Activated B cell treated with CpG ODN at 0.5 μM for 24 hours (primary cell): Measurements from ENCODE around the gene AKAP13. TPM values are rescaled to one million over a fixed set of nuclear protein-coding genes. Genes with fewer than 3 reads are reported as not detected.

Source experiments
- ATAC-seq: fragments of 200-7000 bp; cut with Tn5 transposase; one replicate; pipeline ENCODE4 v1.10.0; 2021; ENCODE audit warnings: low read depth, mild to moderate bottlenecking, moderate library complexity
- CTCF ChIA-PET: fragments of 350-600 bp; sonication (Branson Sonifier 250); formaldehyde crosslinking; loops from one replicate; lab custom pipeline; 2021; ENCODE audit warnings: antibody characterized with exemption; lab: Charles Lee
- POLR2A ChIA-PET: fragments of 350-600 bp; sonication (Branson Sonifier 250); formaldehyde crosslinking; loops from one replicate; lab custom pipeline; 2021; ENCODE audit warnings: antibody characterized with exemption; lab: Charles Lee
- DNase-seq: peaks from one replicate; pipeline ENCODE4 v3.0.0; 2022
- H3K27ac Mint-ChIP-seq: one replicate; pipeline ENCODE4 v1.8.0; 2020; ENCODE audit warnings: mixed read lengths
- H3K27me3 Mint-ChIP-seq: one replicate; pipeline ENCODE4 v1.8.0; 2021; ENCODE audit warnings: mixed read lengths
- H3K36me3 Mint-ChIP-seq: one replicate; pipeline ENCODE4 v1.8.0; 2021; ENCODE audit warnings: low read depth, mixed read lengths
- H3K4me1 Mint-ChIP-seq: one replicate; pipeline ENCODE4 v1.8.0; 2021; ENCODE audit warnings: mixed read lengths
- H3K4me3 Mint-ChIP-seq: one replicate; pipeline ENCODE4 v1.8.0; 2020; ENCODE audit warnings: mild to moderate bottlenecking, mixed read lengths
- H3K9me3 Mint-ChIP-seq: one replicate; pipeline ENCODE4 v1.8.0; 2020; ENCODE audit warnings: mixed read lengths
- CTCF ChIP-seq: fragments of 200-600 bp; IDR thresholded peaks from one replicate; pipeline ENCODE4 v1.8.0; 2022; ENCODE audit warnings: antibody characterized with exemption, mild to moderate bottlenecking
- intact Hi-C: fragments of 100-400 bp; cut with micrococcal nuclease; formaldehyde crosslinking; loops from one replicate; pipeline ENCODE4 v1.15.1; 2024
- total RNA-seq: library from RNA; stranded (reverse); gene quantifications from 2 replicates; pipeline ENCODE4 v1.2.3, GENCODE V29; 2022

AKAP13 gene
- total RNA-seq, 1 donor from 2014 or later = 290 TPM

- Mint-ChIP-seq H3K4me1 (no peaks in the 10 kb centered on the region), H3K4me3 (no peak overlapping the region), H3K36me3 (peaks cover 2% of the 10 kb centered on the region), H3K27me3 (no peaks in the 10 kb centered on the region), H3K9me3 (no peaks in the 10 kb centered on the region), H3K27ac (no peak overlapping the region)
- POLR2A ChIA-PET = no interaction called here
- DNase-seq (no peak), ATAC-seq (no peak)
- intact Hi-C loops = no loop called here
- TF ChIP-seq CTCF = no peak
- CTCF ChIA-PET = no interaction called here
Observed at GRCh38 chr15:85757073-85757938, 376.9 kb downstream of the AKAP13 start.

- ATAC-seq = no peak
- POLR2A ChIA-PET = no interaction called here
- Mint-ChIP-seq H3K36me3 (peaks cover 2% of the 10 kb centered on the region), H3K27ac (no peak overlapping the region), H3K4me1 (no peaks in the 10 kb centered on the region), H3K4me3 (no peak overlapping the region), H3K27me3 (no peaks in the 10 kb centered on the region), H3K9me3 (no peaks in the 10 kb centered on the region)
- intact Hi-C loops = no loop called here
- no peak for TF ChIP-seq CTCF
- no peak for DNase-seq
- CTCF ChIA-PET = no interaction called here
Observed at GRCh38 chr15:85757939-85758654, 377.7 kb downstream of the AKAP13 start.

GRCh38 chr15:85758655-85758978, 378.2 kb downstream of the AKAP13 start:
- ATAC-seq (no peak), DNase-seq (no peak)
- Mint-ChIP-seq H3K9me3 (no peaks in the 10 kb centered on the region), H3K36me3 (peaks cover 2% of the 10 kb centered on the region), H3K4me3 (no peak overlapping the region), H3K27ac (no peak overlapping the region), H3K4me1 (no peaks in the 10 kb centered on the region), H3K27me3 (no peaks in the 10 kb centered on the region)
- no peak for TF ChIP-seq CTCF
- intact Hi-C loops = no loop called here
- ChIA-PET CTCF (no interaction called here), POLR2A (no interaction called here)

GRCh38 chr15:85759376-85759775, 379.0 kb downstream of the AKAP13 start:
- H3K4me1 Mint-ChIP-seq = no peaks in the 10 kb centered on the region
- no peak overlapping the region for H3K27ac Mint-ChIP-seq
- intact Hi-C loops = no loop called here
- no peak overlapping the region for H3K4me3 Mint-ChIP-seq
- ChIA-PET CTCF (no interaction called here), POLR2A (no interaction called here)
- ATAC-seq (no peak), DNase-seq (no peak)
- no peaks in the 10 kb centered on the region for H3K9me3 Mint-ChIP-seq
- H3K36me3 Mint-ChIP-seq = peaks cover 2% of the 10 kb centered on the region
- H3K27me3 Mint-ChIP-seq = no peaks in the 10 kb centered on the region
- TF ChIP-seq CTCF = no peak

- CTCF ChIA-PET = no interaction called here
- POLR2A ChIA-PET = no interaction called here
- intact Hi-C loops = no loop called here
- TF ChIP-seq CTCF = no peak
- DNase-seq (no peak), ATAC-seq (no peak)
- Mint-ChIP-seq H3K27me3 (no peaks in the 10 kb centered on the region), H3K36me3 (peaks cover 2% of the 10 kb centered on the region), H3K27ac (no peak overlapping the region), H3K4me3 (no peak overlapping the region), H3K4me1 (no peaks in the 10 kb centered on the region), H3K9me3 (no peaks in the 10 kb centered on the region)
Observed at GRCh38 chr15:85760049-85760448, 379.6 kb downstream of the AKAP13 start.
